IMR-90 (cell line): ENCODE measurements around the gene CMSS1. TPM values are rescaled to one million over a fixed set of nuclear protein-coding genes. Genes with fewer than 3 reads are reported as not detected.

Experiments used
- ATAC-seq: fragments of 200-7000 bp; cut with Tn5 transposase; 2 replicates; pipeline ENCODE4 v1.9.1; 2020; ENCODE audit warnings: low read depth, mild to moderate bottlenecking, moderate library complexity
- BruUV-seq: library from RNA; stranded (reverse); fragments of 400-500 nt; replicated peaks from 2 replicates; lab custom pipeline; 2021; lab: Mats Ljungman, UMichigan
- CTCF ChIA-PET: fragments of 300-600 bp; formaldehyde crosslinking; extraction: SDS; loops from one replicate; lab custom pipeline; 2021; ENCODE audit warnings: antibody characterized with exemption; lab: Yijun Ruan, JAX
- POLR2A ChIA-PET: fragments of 300-600 bp; sonication (Branson Sonifier 250); formaldehyde crosslinking; loops from one replicate; lab custom pipeline; 2022; ENCODE audit warnings: antibody characterized with exemption; ENCODE audit not compliant: unreplicated experiment; lab: Charles Lee
- DNase-seq: peaks from one replicate; pipeline ENCODE4 v3.0.0; 2013
- H2AFZ ChIP-seq: replicated peaks from 2 replicates; pipeline ENCODE3; 2013; ENCODE audit warnings: low read length, mild to moderate bottlenecking; ENCODE audit not compliant: poor library complexity
- H2AK5ac ChIP-seq: 2 replicates; pipeline ENCODE4 v1.6.1; 2013; ENCODE audit warnings: low read depth, low read length, inconsistent platforms
- H2AK9ac ChIP-seq: replicated peaks from 2 replicates; pipeline ENCODE3; 2013; ENCODE audit warnings: mild to moderate bottlenecking, low read depth, low read length, moderate library complexity; ENCODE audit not compliant: poor library complexity
- H2BK120ac ChIP-seq: 2 replicates; pipeline ENCODE4 v1.6.1; 2013; ENCODE audit warnings: low read depth, low read length, inconsistent platforms
- H2BK15ac ChIP-seq: 3 replicates; pipeline ENCODE4 v1.6.1; 2013; ENCODE audit warnings: low read depth, low read length, inconsistent platforms
- H2BK20ac ChIP-seq: 2 replicates; pipeline ENCODE4 v1.6.1; 2013; ENCODE audit warnings: low read depth, mild to moderate bottlenecking, inconsistent platforms, low read length, moderate library complexity
- H2BK5ac ChIP-seq: 2 replicates; pipeline ENCODE4 v1.6.1; 2013; ENCODE audit warnings: mild to moderate bottlenecking, low read depth, low read length, inconsistent platforms; ENCODE audit not compliant: poor library complexity, severe bottlenecking
- H3K14ac ChIP-seq: replicated peaks from 2 replicates; pipeline ENCODE4 v1.6.1; 2013; ENCODE audit warnings: low read depth, low read length, inconsistent platforms
- H3K18ac ChIP-seq: 2 replicates; pipeline ENCODE4 v1.6.1; 2013; ENCODE audit warnings: low read depth, low read length, control low read depth
- H3K23ac ChIP-seq: 2 replicates; pipeline ENCODE4 v1.6.1; 2013; ENCODE audit warnings: low read depth, low read length, inconsistent platforms
- H3K27ac ChIP-seq: 2 replicates; pipeline ENCODE4 v1.5.1; 2013; ENCODE audit warnings: mild to moderate bottlenecking, control low read depth, low read length; ENCODE audit not compliant: insufficient read depth
- H3K27me3 ChIP-seq: 2 replicates; pipeline ENCODE4 v1.6.1; 2013; ENCODE audit warnings: low read length; ENCODE audit not compliant: control insufficient read depth, insufficient read depth
- H3K36me3 ChIP-seq: 2 replicates; pipeline ENCODE4 v1.6.1; 2013; ENCODE audit warnings: low read length, mixed read lengths; ENCODE audit not compliant: control insufficient read depth, insufficient read depth
- H3K4ac ChIP-seq: 2 replicates; pipeline ENCODE4 v1.6.1; 2013; ENCODE audit warnings: low read depth, low read length, inconsistent platforms
- H3K4me1 ChIP-seq: 2 replicates; pipeline ENCODE4 v1.6.1; 2013; ENCODE audit warnings: low read length, mixed read lengths; ENCODE audit not compliant: control insufficient read depth, insufficient read depth
- H3K4me2 ChIP-seq: 2 replicates; pipeline ENCODE4 v1.6.1; 2013; ENCODE audit warnings: low read depth, mild to moderate bottlenecking, control low read depth, low read length, moderate library complexity
- H3K4me3 ChIP-seq: 2 replicates; pipeline ENCODE4 v1.5.1; 2013; ENCODE audit warnings: low read depth, mild to moderate bottlenecking, control low read depth, low read length, moderate library complexity; ENCODE audit not compliant: insufficient read depth
- H3K56ac ChIP-seq: 2 replicates; pipeline ENCODE4 v1.6.1; 2013; ENCODE audit warnings: low read length, inconsistent platforms; ENCODE audit not compliant: insufficient read depth; ENCODE audit errors: extremely low read depth
- H3K79me1 ChIP-seq, 2 experiments: 2 replicates each; pipeline ENCODE4 v1.6.1; 2013; ENCODE audit warnings: low read length in 2 of 2, inconsistent platforms in 1 of 2, low read depth in 1 of 2
- H3K9ac ChIP-seq: 2 replicates; pipeline ENCODE4 v1.6.1; 2013; ENCODE audit warnings: low read depth, low read length, control low read depth
- H3K9me1 ChIP-seq: 2 replicates; pipeline ENCODE4 v1.6.1; 2013; ENCODE audit warnings: low read length, inconsistent platforms; ENCODE audit not compliant: insufficient read depth
- H3K9me3 ChIP-seq: 2 replicates; pipeline ENCODE4 v1.6.1; 2013; ENCODE audit warnings: low read length; ENCODE audit not compliant: control insufficient read depth, insufficient read depth
- H4K20me1 ChIP-seq: 2 replicates; pipeline ENCODE4 v1.6.1; 2013; ENCODE audit warnings: low read length, inconsistent platforms; ENCODE audit not compliant: insufficient read depth
- H4K5ac ChIP-seq: 2 replicates; pipeline ENCODE4 v1.6.1; 2013; ENCODE audit warnings: mild to moderate bottlenecking, low read depth, low read length, control low read depth
- H4K8ac ChIP-seq, 2 experiments: 2 replicates each; pipeline ENCODE4 v1.6.1; 2013; ENCODE audit warnings: low read depth in 2 of 2, low read length in 2 of 2, control low read depth in 1 of 2, inconsistent platforms in 1 of 2
- H4K91ac ChIP-seq: 2 replicates; pipeline ENCODE4 v1.6.1; 2013; ENCODE audit warnings: low read depth, low read length, inconsistent platforms; ENCODE audit not compliant: insufficient read depth
- CHD1 ChIP-seq: IDR thresholded peaks from 2 replicates; pipeline ENCODE4 v1.6.1; 2012; ENCODE audit warnings: low read depth, low read length, improper control_type of control experiment
- MXI1 ChIP-seq: IDR thresholded peaks from 2 replicates; pipeline ENCODE4 v1.6.1; 2012; ENCODE audit warnings: low read depth, mild to moderate bottlenecking, low read length, moderate library complexity, borderline replicate concordance
- NFE2L2 ChIP-seq: fragments of 150-350 bp; IDR thresholded peaks from 2 replicates; pipeline ENCODE4 v1.6.1; 2016; ENCODE audit warnings: low read depth, mild to moderate bottlenecking, low read length
- RAD21 ChIP-seq: IDR thresholded peaks from 2 replicates; pipeline ENCODE4 v1.6.1; 2012; ENCODE audit warnings: low read length, improper control_type of control experiment
- RCOR1 ChIP-seq: IDR thresholded peaks from 2 replicates; pipeline ENCODE4 v1.6.1; 2012; ENCODE audit warnings: mild to moderate bottlenecking, low read length, improper control_type of control experiment; ENCODE audit not compliant: insufficient replicate concordance
- WGBS, 2 experiments: methylation state at CpG; one replicate each; pipeline versions ENCODE4 v1.1.5 to v1.1.7; 2013; ENCODE audit warnings: missing lambda C conversion rate in 2 of 2; ENCODE audit not compliant: insufficient read length in 1 of 2; ENCODE audit errors: extremely low coverage in 2 of 2; 5-methylcytosine and 5-hydroxymethylcytosine counted together
- dilution Hi-C: fragments of 300-500 bp; cut with HindIII; formaldehyde crosslinking; loops from one replicate; pipeline ENCODE4 v1.14.3; 2018; ENCODE audit warnings: low sequenced_read_pairs; ENCODE audit not compliant: unreplicated experiment
- in situ Hi-C: fragments of 300-500 bp; cut with MboI; formaldehyde crosslinking; loops from 3 replicates; pipeline ENCODE4 v1.14.3; 2019; ENCODE audit warnings: low sequenced_read_pairs, inconsistent platforms, mixed read lengths
- intact Hi-C: fragments of 100-400 bp; cut with micrococcal nuclease; formaldehyde crosslinking; loops from 2 replicates; pipeline ENCODE4 v1.10.0; 2022
- polyA plus RNA-seq, 3 experiments: library from polyadenylated mRNA; depleted of rRNA; stranded (reverse); fragments of >200 nt; gene quantifications; 2 replicates each; pipeline ENCODE4 v1.2.3, GENCODE V29; 2012; ENCODE audit warnings: low replicate concordance in 1 of 3
- total RNA-seq: library from RNA; depleted of rRNA; stranded (reverse); fragments of >200 nt; gene quantifications from 2 replicates; pipeline ENCODE4 v1.2.3, GENCODE V29; 2012
- TF ChIP-seq, protein P1 (sequence below): conservative IDR thresholded peaks from 2 replicates; pipeline ENCODE4 v1.5.1; 2012; ENCODE audit warnings: mild to moderate bottlenecking, low read depth, low read length, improper control_type of control experiment
- TF ChIP-seq, protein P2 (sequence below): fragments of 150-350 bp; IDR thresholded peaks from 2 replicates; pipeline ENCODE4 v1.6.1; 2017; ENCODE audit warnings: mild to moderate bottlenecking, antibody characterized with exemption, low read length, low read depth
- TF ChIP-seq, protein P3 (sequence below): fragments of 150-350 bp; IDR thresholded peaks from 2 replicates; pipeline ENCODE4 v1.6.1; 2016; ENCODE audit warnings: low read depth, mild to moderate bottlenecking, low read length, moderate library complexity, borderline replicate concordance

The CMSS1 gene
- total and polyA plus RNA-seq, 2 of the 4 experiments (the other 2 are of a cell fraction): 12.5 to 13.6 TPM

DNA sequence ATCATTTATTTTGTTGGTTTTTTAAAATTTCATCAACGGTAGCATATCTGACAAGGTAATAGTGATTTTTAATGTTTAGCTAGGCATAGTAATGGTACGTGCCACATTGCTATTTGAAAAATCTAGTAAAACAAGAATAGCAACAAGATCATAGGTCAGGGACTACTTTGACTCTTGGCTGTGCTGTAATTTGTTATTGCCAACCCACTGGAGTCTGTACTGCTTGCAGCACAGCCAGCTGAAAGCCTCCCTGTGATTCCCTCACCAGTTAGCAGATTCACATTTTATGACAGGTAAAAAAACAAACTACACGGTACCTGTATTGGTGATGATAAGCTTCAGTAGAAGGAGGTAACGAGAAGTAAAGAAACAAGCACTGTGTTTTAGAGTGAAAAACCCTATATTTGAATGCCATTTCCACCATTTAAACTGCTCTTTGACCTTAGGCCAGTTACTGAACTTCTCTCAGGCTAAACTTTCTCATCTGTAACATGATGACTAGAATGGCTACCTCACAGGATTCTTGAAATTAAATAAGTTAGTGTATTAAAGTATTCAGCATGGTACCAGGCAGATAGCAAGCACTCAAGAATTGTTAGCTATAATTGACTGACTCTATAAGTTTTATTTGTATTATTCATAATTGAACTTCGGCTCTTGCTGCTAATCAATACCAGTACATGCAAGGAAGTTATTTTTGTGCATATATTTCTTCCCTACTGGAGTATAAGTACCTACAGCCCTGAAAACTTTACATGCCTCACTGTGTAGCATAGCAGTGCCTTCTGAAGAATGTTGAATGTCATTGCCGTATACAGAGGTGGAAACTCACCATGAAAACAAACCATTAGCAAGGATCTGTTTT is 280.5 kb downstream of the CMSS1 start:
- H2BK20ac ChIP-seq: no peak overlapping the region
- no peak overlapping the region for H3K56ac ChIP-seq
- H3K4me3 ChIP-seq: no peak overlapping the region
- CTCF ChIA-PET: no interaction called here
- dilution Hi-C loops (no loop called here), intact Hi-C loops (no loop called here), in situ Hi-C loops (no loop called here)
- H3K4ac ChIP-seq: no peak overlapping the region
- no peak overlapping the region for H3K14ac ChIP-seq
- H3K27me3 ChIP-seq: no peaks in the 10 kb centered on the region
- peak overlapping the region; percentile 77; the same call in 1 of the 2 replicates for H4K5ac ChIP-seq
- no peak for ATAC-seq
- BruUV-seq: no TSS peak
- H2BK15ac ChIP-seq: no peak overlapping the region
- H3K9ac ChIP-seq: no peak overlapping the region
- no CpG with 5 or more reads among the region's 6 CpGs for WGBS, 2 experiments
- H3K18ac ChIP-seq: peak overlapping the region; percentile 72; the same call in 1 of the 2 replicates
- no peak overlapping the region for H2AFZ ChIP-seq
- H3K9me1 ChIP-seq: peaks cover 4% of the 10 kb centered on the region; the same call in 1 of the 2 replicates
- H3K23ac ChIP-seq: no peak overlapping the region
- no peak overlapping the region for H4K8ac ChIP-seq
- peaks cover 13% of the 10 kb centered on the region for H3K4me1 ChIP-seq
- H2BK5ac ChIP-seq: no peak overlapping the region
- no peak overlapping the region for H2AK9ac ChIP-seq
- no peaks in the 10 kb centered on the region for H3K36me3 ChIP-seq
- DNase-seq: no peak
- H4K91ac ChIP-seq: no peak overlapping the region
- no peak overlapping the region for H2AK5ac ChIP-seq
- no peak overlapping the region for H3K27ac ChIP-seq
- no peak overlapping the region for H3K4me2 ChIP-seq
- TF ChIP-seq, protein P1, sequence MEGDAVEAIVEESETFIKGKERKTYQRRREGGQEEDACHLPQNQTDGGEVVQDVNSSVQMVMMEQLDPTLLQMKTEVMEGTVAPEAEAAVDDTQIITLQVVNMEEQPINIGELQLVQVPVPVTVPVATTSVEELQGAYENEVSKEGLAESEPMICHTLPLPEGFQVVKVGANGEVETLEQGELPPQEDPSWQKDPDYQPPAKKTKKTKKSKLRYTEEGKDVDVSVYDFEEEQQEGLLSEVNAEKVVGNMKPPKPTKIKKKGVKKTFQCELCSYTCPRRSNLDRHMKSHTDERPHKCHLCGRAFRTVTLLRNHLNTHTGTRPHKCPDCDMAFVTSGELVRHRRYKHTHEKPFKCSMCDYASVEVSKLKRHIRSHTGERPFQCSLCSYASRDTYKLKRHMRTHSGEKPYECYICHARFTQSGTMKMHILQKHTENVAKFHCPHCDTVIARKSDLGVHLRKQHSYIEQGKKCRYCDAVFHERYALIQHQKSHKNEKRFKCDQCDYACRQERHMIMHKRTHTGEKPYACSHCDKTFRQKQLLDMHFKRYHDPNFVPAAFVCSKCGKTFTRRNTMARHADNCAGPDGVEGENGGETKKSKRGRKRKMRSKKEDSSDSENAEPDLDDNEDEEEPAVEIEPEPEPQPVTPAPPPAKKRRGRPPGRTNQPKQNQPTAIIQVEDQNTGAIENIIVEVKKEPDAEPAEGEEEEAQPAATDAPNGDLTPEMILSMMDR: no peak
- TF ChIP-seq NFE2L2 (no peak), RCOR1 (no peak), MXI1 (no peak), RAD21 (no peak), CHD1 (no peak)
- TF ChIP-seq, protein P2, sequence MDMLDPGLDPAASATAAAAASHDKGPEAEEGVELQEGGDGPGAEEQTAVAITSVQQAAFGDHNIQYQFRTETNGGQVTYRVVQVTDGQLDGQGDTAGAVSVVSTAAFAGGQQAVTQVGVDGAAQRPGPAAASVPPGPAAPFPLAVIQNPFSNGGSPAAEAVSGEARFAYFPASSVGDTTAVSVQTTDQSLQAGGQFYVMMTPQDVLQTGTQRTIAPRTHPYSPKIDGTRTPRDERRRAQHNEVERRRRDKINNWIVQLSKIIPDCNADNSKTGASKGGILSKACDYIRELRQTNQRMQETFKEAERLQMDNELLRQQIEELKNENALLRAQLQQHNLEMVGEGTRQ: no peak
- TF ChIP-seq, protein P3, sequence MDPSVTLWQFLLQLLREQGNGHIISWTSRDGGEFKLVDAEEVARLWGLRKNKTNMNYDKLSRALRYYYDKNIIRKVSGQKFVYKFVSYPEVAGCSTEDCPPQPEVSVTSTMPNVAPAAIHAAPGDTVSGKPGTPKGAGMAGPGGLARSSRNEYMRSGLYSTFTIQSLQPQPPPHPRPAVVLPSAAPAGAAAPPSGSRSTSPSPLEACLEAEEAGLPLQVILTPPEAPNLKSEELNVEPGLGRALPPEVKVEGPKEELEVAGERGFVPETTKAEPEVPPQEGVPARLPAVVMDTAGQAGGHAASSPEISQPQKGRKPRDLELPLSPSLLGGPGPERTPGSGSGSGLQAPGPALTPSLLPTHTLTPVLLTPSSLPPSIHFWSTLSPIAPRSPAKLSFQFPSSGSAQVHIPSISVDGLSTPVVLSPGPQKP: no peak
- POLR2A ChIA-PET: no interaction called here
- no peaks in the 10 kb centered on the region for H4K20me1 ChIP-seq
- H3K79me1 ChIP-seq: no peaks in the 10 kb centered on the region
- no peaks in the 10 kb centered on the region for H3K9me3 ChIP-seq
- no peak overlapping the region for H2BK120ac ChIP-seq
